Mesenchymal stem cell (in vitro differentiated cells and primary cell): ENCODE results near the gene NES.

ENCODE experiments used
- DNase-seq: peaks from one replicate; pipeline ENCODE4 v3.0.0-alpha.2; 2013
- H2AFZ ChIP-seq: one replicate; pipeline ENCODE4 v1.6.1; 2013; ENCODE audit warnings: low read depth, mild to moderate bottlenecking, control low read depth, inconsistent platforms, low read length, moderate library complexity
- H2AK5ac ChIP-seq: 2 replicates; pipeline ENCODE4 v1.6.1; 2013; ENCODE audit warnings: low read length, moderate library complexity, mild to moderate bottlenecking, inconsistent platforms; ENCODE audit not compliant: severe bottlenecking
- H2BK120ac ChIP-seq: one replicate; pipeline ENCODE4 v1.6.1; 2013; ENCODE audit warnings: low read depth, mild to moderate bottlenecking, inconsistent platforms, low read length, moderate library complexity
- H2BK12ac ChIP-seq, 2 experiments: one replicate each; pipeline ENCODE4 v1.6.1; 2013; ENCODE audit warnings: inconsistent platforms in 2 of 2, low read length in 2 of 2, mild to moderate bottlenecking in 2 of 2, moderate library complexity in 2 of 2, control low read depth in 1 of 2
- H2BK15ac ChIP-seq: one replicate; pipeline ENCODE4 v1.6.1; 2013; ENCODE audit warnings: mild to moderate bottlenecking, low read depth, inconsistent platforms; ENCODE audit not compliant: poor library complexity, severe bottlenecking
- H2BK5ac ChIP-seq: 2 replicates; pipeline ENCODE4 v1.6.1; 2013; ENCODE audit warnings: low read depth, mild to moderate bottlenecking, low read length, control low read depth, inconsistent platforms; ENCODE audit not compliant: poor library complexity, severe bottlenecking
- H3K14ac ChIP-seq, 2 experiments: one replicate each; pipeline ENCODE4 v1.6.1; 2013; ENCODE audit warnings: inconsistent platforms in 2 of 2, low read length in 2 of 2, control low read depth in 1 of 2, mild to moderate bottlenecking in 1 of 2, moderate library complexity in 1 of 2
- H3K18ac ChIP-seq, 2 experiments: one replicate each; pipeline ENCODE4 v1.6.1; 2013; ENCODE audit warnings: inconsistent platforms in 2 of 2, low read length in 2 of 2, control low read depth in 1 of 2, low read depth in 1 of 2, mild to moderate bottlenecking in 1 of 2
- H3K23ac ChIP-seq, 2 experiments: one replicate each; pipeline ENCODE4 v1.6.1; 2013; ENCODE audit warnings: inconsistent platforms in 2 of 2, low read length in 2 of 2, mild to moderate bottlenecking in 2 of 2, moderate library complexity in 2 of 2, control low read depth in 1 of 2
- H3K27ac ChIP-seq: 2 replicates; pipeline ENCODE4 v1.5.1; 2013; ENCODE audit warnings: mild to moderate bottlenecking, moderate library complexity, low read length, control low read depth, inconsistent platforms; ENCODE audit not compliant: poor library complexity, severe bottlenecking
- H3K27me3 ChIP-seq, 2 experiments: 2 replicates each; pipeline versions ENCODE4 v1.6.1 to v1.7.0; 2013; ENCODE audit warnings: low read length in 2 of 2, mild to moderate bottlenecking in 2 of 2, moderate library complexity in 2 of 2, control low read depth in 1 of 2, inconsistent platforms in 1 of 2; ENCODE audit not compliant: control insufficient read depth in 1 of 2, insufficient read depth in 1 of 2
- H3K36me3 ChIP-seq, 2 experiments: 2 replicates each; pipeline versions ENCODE4 v1.6.1 to v1.7.0; 2013; ENCODE audit warnings: low read length in 2 of 2, control low read depth in 1 of 2, inconsistent platforms in 1 of 2, low read depth in 1 of 2, mild to moderate bottlenecking in 1 of 2; ENCODE audit not compliant: insufficient read depth in 2 of 2, control insufficient read depth in 1 of 2
- H3K4ac ChIP-seq, 2 experiments: one replicate each; pipeline ENCODE4 v1.6.1; 2013; ENCODE audit warnings: inconsistent platforms in 2 of 2, low read length in 2 of 2, mild to moderate bottlenecking in 2 of 2, moderate library complexity in 2 of 2, control low read depth in 1 of 2, low read depth in 1 of 2
- H3K4me1 ChIP-seq: 2 replicates; pipeline ENCODE4 v1.6.1; 2013; ENCODE audit warnings: low read depth, low read length, control low read depth; ENCODE audit not compliant: control insufficient read depth, insufficient read depth
- H3K4me2 ChIP-seq: 2 replicates; pipeline ENCODE4 v1.6.1; 2013; ENCODE audit warnings: low read length, mild to moderate bottlenecking, inconsistent platforms; ENCODE audit not compliant: poor library complexity, severe bottlenecking
- H3K4me3 ChIP-seq, 2 experiments: 2 replicates each; pipeline versions ENCODE4 v1.5.1 to v1.7.0; 2013; ENCODE audit warnings: low read length in 2 of 2, mild to moderate bottlenecking in 2 of 2, control low read depth in 1 of 2, low read depth in 1 of 2; ENCODE audit not compliant: insufficient read depth in 1 of 2
- H3K79me1 ChIP-seq: replicated peaks from 2 replicates; pipeline ENCODE4 v1.6.1; 2013; ENCODE audit warnings: mild to moderate bottlenecking, control low read depth, low read length, inconsistent platforms; ENCODE audit not compliant: poor library complexity, severe bottlenecking
- H3K9ac ChIP-seq: 2 replicates; pipeline ENCODE4 v1.7.0; 2013; ENCODE audit warnings: mild to moderate bottlenecking, low read length, moderate library complexity
- H3K9me3 ChIP-seq: 2 replicates; pipeline ENCODE4 v1.7.0; 2013; ENCODE audit warnings: mild to moderate bottlenecking, low read length; ENCODE audit not compliant: control insufficient read depth
- H4K8ac ChIP-seq: one replicate; pipeline ENCODE4 v1.6.1; 2013; ENCODE audit warnings: inconsistent platforms, mild to moderate bottlenecking, low read length, moderate library complexity
- H4K91ac ChIP-seq: one replicate; pipeline ENCODE4 v1.6.1; 2013; ENCODE audit warnings: mild to moderate bottlenecking, low read length, inconsistent platforms
- WGBS: methylation state at CpG from one replicate; pipeline ENCODE4 v1.1.7; 2013; ENCODE audit warnings: mixed read lengths; 5-methylcytosine and 5-hydroxymethylcytosine counted together

Gene NES

DNA sequence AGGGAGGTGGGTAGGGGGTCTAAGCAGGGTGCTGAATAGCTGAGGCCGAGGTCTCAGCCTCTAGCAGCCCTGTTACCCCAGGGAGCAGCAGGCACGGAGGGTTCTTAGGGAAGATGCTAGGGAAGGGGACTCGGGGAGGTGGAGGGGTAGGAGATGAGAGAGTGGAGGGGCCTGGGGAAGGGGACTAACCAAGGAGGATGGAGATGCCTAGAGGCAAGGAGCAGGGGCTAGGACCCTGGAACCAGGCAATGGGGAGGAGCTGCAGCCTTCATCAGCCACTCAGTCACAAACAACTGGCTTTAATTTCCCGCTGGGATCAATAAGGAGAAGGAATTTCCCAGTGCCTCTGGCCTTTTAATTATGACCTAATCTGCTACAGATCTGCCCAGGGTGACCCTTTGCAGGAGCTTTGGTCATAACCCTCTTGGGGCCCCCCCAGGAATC is 31.0 kb upstream of the NES start:
- H2BK5ac ChIP-seq: no peak overlapping the region
- no peaks in the 10 kb centered on the region for H3K9me3 ChIP-seq
- peak overlapping the region; percentile 63 for H2AK5ac ChIP-seq
- H3K14ac ChIP-seq: peak overlapping the region in 1 of 2 experiments; percentile 24
- H2BK15ac ChIP-seq: peak overlapping the region; percentile 36
- H3K36me3 ChIP-seq: no peaks in the 10 kb centered on the region
- peaks cover 61% of the 10 kb centered on the region for H3K4me1 ChIP-seq
- H3K4ac ChIP-seq: peak overlapping the region in 1 of 2 experiments; percentile 97
- peaks cover 0 to 19% of the 10 kb centered on the region in 2 experiments for H3K27me3 ChIP-seq
- no peak overlapping the region for H3K23ac ChIP-seq
- H3K18ac ChIP-seq: peak overlapping the region in 1 of 2 experiments; percentile 61
- H4K8ac ChIP-seq: peak overlapping the region; percentile 78
- H2BK12ac ChIP-seq: peak overlapping the region in 1 of 2 experiments; percentile 89
- no peak overlapping the region for H3K27ac ChIP-seq
- peak overlapping the region; percentile 10 to 67 for H3K4me3 ChIP-seq
- peak overlapping the region; percentile 89 for H3K9ac ChIP-seq
- H2BK120ac ChIP-seq: peak overlapping the region; percentile 81
- no peak overlapping the region for H2AFZ ChIP-seq
- WGBS: 21% methylated on average over 4 of the region's 4 CpGs
- H4K91ac ChIP-seq: peak overlapping the region; percentile 81
- no peak overlapping the region for H3K4me2 ChIP-seq
- H3K79me1 ChIP-seq: no peaks in the 10 kb centered on the region
- no peak for DNase-seq

DNA sequence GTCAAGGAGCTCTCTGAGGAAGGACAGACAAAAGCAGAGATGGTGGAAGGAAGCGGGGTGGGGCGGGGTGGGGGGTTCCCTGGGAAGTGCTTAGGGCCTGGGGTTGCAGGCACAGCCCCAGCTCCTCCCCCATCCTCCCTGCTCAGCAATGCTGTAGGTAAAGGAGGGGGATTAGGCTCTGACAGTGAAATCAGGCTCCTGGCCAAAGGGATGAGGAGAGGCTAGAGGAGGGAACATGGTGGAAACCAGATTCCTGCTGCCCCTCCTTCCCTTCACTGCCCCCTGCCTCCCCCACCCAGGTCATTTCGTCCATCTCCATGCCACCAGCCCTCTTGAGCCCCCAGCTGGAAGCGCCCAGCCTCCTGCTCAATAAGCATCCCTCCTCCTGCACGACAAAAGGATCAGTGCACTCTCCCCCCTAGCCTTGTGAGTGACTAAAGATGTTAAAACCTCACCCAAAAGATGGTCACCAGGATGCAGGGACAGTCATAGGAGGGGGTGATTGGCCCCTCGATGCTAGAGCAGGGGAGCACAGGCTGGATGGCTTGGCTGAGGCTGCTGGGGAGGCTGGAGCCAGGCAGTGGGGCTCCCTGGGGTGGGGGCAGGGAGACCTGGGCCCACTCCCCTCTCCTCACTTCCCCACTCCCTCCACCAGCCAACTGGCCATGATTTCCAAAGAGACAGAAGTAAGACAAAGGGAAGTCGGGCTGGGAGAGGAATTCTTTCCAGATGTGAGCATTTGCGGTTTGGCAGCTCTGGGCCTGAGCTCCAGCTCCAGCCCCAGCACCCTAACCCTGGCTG is 30.4 kb upstream of the NES start:
- Histone ChIP-seq H3K9me3 (no peaks in the 10 kb centered on the region), H3K27ac (no peak overlapping the region), H4K8ac (peak overlapping the region; percentile 78), H3K9ac (peak overlapping the region; percentile 89), H2BK5ac (no peak overlapping the region), H3K18ac (peak overlapping the region; percentile 84 to 91), H2AFZ (no peak overlapping the region), H3K36me3 (no peaks in the 10 kb centered on the region), H4K91ac (peak overlapping the region; percentile 92), H3K4me2 (no peak overlapping the region), H3K23ac (peak overlapping the region in 1 of 2 experiments; percentile 53), H3K4ac (peak overlapping the region; percentile 76 to 97), H3K4me3 (peak overlapping the region in 1 of 2 experiments; percentile 67), H3K4me1 (peaks cover 64% of the 10 kb centered on the region), H2BK120ac (peak overlapping the region; percentile 81), H2AK5ac (peak overlapping the region; percentile 63), H3K79me1 (no peaks in the 10 kb centered on the region), H2BK15ac (peak overlapping the region; percentile 36), H3K14ac (peak overlapping the region in 1 of 2 experiments; percentile 57), H2BK12ac (peak overlapping the region; percentile 89 to 96), H3K27me3 (peaks cover 0 to 22% of the 10 kb centered on the region in 2 experiments)
- peak; percentile 57 for DNase-seq
- WGBS: 25% methylated on average over 7 of the region's 8 CpGs

DNA sequence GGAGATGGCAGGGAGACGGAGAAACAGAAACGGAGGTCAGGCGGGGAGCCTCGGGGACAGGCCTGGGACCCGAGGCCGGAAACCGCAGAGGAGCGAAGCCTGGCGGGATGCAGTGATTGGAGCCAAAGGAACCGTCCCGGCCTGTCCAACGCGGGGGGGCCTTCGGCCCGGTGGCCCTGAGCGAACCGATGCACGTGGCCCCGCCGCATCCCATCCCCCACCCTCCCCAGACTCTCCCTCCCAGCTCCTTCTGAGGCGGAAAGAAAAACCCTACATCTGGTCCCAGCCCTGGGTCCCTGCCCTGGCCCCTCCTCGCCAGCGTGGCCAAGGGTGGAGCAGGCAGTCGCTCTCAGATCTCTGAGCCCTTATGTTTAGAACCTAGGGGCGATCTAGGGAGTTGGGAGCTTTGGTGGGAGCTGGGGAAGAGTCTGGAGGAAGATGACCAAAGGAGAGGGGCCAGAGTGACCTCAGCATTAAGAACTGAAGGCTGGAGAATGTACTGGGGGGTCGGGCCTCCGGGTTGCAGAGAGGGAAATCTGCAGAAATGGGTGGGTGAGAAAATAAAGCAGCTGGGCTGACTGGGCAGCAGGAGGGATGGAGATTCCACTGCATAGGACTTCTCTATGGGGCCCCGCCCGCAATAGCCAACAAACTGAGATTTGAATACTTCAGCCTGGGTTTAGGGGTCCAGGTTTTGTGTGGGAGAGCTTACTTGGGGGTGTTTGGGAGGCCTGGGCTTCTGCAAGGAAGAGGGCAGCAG is 29.6 kb upstream of the NES start:
- H4K91ac ChIP-seq: peak overlapping the region; percentile 92
- no peak overlapping the region for H2BK5ac ChIP-seq
- no peak overlapping the region for H3K27ac ChIP-seq
- peak overlapping the region; percentile 5 to 85 for H3K4me3 ChIP-seq
- H3K4me2 ChIP-seq: peak overlapping the region; percentile 87
- peak overlapping the region; percentile 15 for H2AK5ac ChIP-seq
- peaks cover 64% of the 10 kb centered on the region for H3K4me1 ChIP-seq
- peak overlapping the region; percentile 57 for H2BK15ac ChIP-seq
- peak overlapping the region; percentile 86 for H2BK120ac ChIP-seq
- no peak overlapping the region for H3K23ac ChIP-seq
- no peaks in the 10 kb centered on the region for H3K79me1 ChIP-seq
- 3% methylated on average over 28 of the region's 29 CpGs for WGBS
- peak overlapping the region; percentile 7 to 88 for H3K18ac ChIP-seq
- H2BK12ac ChIP-seq: peak overlapping the region; percentile 29 to 94
- peak; percentile 66 for DNase-seq
- H3K14ac ChIP-seq: no peak overlapping the region
- peaks cover 0 to under 1% of the 10 kb centered on the region in 2 experiments for H3K36me3 ChIP-seq
- H3K4ac ChIP-seq: peak overlapping the region; percentile 66 to 83
- H3K9me3 ChIP-seq: no peaks in the 10 kb centered on the region
- H3K9ac ChIP-seq: peak overlapping the region; percentile 89
- peak overlapping the region; percentile 96 for H4K8ac ChIP-seq
- peaks cover 0 to 22% of the 10 kb centered on the region in 2 experiments for H3K27me3 ChIP-seq
- no peak overlapping the region for H2AFZ ChIP-seq
